ENCODE results near the gene DBX1.

Gene DBX1

DNA sequence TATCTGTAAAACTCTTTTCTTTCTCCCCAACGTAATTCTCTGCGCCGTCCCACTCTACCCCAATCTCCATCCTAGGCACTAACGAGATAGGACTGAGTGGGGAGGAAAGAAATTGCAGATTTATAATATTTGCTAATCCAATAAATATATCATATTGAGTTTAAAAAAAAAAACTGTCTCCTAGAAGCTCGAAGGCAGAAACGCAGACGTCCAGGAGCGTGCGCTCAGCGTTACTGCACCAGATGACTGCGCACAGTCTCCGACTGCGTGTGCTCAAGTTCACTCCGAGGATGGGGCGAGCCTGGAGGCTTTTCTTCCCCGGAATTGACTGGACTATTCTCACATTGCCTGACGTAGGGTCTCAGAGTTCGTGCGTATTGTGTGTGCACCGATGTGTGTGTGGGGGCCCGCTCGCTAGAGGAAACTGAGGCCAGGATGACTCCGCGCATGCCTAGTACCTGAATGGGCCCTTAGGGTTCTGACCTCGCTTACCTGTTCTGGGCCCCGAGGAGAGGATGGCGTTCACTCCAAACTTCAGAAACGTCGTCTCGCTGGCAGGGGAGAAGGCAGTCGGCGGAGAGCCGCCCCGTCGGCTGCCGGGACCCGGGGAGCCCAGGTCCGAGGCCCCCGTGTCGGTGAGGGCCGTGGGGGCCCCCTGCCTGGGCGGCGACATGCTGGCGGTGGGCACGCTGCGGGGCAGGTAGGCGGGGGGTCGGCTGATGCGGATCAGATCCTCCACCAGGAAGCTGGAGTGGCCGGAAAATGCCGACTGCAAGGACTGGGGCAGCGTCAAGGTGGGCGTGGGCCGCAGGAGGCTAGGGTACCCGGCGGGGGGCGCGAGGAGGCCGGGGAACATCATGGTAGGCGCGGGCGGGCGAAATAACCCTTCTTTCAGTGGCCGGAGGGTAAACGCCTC lies 551 bp downstream of the DBX1 start:
- no peak for TF ChIP-seq ZFX (IDR thresholded peaks at IDR 0.05; ENCODE audit: borderline replicate concordance)
- TF ChIP-seq, protein P1, sequence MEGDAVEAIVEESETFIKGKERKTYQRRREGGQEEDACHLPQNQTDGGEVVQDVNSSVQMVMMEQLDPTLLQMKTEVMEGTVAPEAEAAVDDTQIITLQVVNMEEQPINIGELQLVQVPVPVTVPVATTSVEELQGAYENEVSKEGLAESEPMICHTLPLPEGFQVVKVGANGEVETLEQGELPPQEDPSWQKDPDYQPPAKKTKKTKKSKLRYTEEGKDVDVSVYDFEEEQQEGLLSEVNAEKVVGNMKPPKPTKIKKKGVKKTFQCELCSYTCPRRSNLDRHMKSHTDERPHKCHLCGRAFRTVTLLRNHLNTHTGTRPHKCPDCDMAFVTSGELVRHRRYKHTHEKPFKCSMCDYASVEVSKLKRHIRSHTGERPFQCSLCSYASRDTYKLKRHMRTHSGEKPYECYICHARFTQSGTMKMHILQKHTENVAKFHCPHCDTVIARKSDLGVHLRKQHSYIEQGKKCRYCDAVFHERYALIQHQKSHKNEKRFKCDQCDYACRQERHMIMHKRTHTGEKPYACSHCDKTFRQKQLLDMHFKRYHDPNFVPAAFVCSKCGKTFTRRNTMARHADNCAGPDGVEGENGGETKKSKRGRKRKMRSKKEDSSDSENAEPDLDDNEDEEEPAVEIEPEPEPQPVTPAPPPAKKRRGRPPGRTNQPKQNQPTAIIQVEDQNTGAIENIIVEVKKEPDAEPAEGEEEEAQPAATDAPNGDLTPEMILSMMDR (IDR thresholded peaks at IDR 0.05) = no peak
- no peak overlapping the region for H3K27ac ChIP-seq

DNA sequence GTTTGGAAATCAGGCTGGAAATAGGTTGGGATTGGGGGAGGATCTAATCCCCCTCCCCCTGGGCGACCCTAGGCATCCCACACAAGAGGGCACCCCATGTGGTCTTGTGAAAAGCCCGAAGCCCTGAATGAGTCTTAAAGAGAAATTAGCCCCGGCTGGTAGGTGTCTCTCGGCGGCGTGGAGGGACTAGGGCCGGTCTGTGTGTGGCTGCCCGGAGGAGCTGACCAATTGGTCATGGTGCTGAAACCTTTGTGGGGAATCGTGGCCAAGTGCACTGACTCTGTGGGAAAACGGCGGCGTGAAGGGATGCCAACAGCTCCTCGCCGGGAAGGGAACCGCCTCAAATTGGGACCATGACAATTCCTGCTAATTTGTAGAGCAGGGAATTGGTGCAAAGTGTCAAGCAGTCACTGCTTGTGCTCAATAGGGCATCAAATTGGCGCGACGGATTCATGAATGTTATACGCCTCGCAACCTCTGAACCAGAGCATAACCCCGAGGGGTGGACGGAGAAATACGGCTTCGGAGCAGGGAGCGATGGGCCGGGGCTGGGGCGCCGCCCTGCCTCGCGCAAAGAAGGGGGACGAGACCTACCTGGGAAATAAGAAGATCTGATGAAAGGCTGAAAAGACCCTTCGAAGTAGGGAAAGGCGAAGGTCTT lies 1.5 kb downstream of the DBX1 start:
- no peak for TF ChIP-seq ZFX (IDR thresholded peaks at IDR 0.05; ENCODE audit: borderline replicate concordance)
- TF ChIP-seq, protein P1 (IDR thresholded peaks at IDR 0.05) = no peak
- no peak overlapping the region for H3K27ac ChIP-seq

DNA sequence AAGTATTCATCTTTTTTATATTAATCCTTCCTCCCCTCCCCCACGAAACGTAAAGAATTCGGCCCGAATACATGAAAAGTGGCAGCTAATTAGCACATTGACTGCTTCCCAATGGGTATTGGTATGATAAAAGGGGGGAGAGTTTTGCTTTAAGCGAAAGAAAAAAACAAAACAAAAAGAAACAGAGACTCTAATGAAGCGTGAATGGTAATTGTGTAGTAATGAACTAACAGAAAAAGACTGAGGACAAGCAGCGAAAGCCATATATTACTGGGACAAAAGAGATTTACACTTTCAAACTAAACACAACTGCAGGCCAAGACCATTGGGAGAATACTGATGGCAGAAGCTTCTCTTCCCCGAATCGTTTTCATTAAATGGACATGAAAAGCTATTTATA lies 2.5 kb downstream of the DBX1 start:
- TF ChIP-seq, protein P1 (IDR thresholded peaks at IDR 0.05) = no peak
- no peak for TF ChIP-seq ZFX (IDR thresholded peaks at IDR 0.05; ENCODE audit: borderline replicate concordance)
- H3K27ac ChIP-seq = no peak overlapping the region

DNA sequence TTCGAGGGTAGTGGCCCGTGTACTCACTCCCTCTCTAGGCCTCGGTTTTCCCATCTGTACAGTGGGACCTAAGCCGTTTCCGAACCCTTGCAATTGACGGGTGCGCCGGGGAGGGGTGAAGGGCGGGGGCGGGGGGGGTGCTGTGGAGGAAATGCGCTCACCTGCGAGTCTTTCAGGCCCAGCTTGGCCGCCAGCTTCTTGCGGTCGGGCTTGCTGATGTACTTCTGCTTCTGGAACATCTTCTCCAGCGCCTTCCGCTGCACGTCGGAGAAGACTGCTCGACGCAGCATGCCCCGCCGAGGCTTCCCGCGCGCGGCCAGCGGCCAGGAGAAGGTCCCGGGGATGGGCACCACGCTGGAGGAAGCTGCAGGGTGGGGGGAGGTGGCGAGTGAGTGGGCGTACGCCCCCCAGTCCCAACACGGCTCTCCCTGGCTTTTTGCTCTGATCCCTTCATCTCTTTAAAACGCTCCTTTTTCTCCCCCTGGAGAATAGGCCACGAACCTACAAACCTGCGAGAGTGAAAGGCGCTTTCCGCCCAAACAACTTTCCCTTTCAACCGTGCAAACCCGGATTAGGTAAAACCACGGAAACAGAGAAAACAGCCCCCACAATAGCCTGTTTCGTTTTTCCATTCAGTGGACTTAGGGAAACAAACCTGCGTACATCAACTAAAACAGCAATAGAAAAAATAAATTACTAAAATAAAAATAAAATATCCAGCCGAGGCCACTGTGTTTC lies 3.2 kb downstream of the DBX1 start:
- TF ChIP-seq ZFX (IDR thresholded peaks at IDR 0.05; ENCODE audit: borderline replicate concordance) = no peak
- TF ChIP-seq, protein P1 (IDR thresholded peaks at IDR 0.05) = no peak
- no peak overlapping the region for H3K27ac ChIP-seq

DNA sequence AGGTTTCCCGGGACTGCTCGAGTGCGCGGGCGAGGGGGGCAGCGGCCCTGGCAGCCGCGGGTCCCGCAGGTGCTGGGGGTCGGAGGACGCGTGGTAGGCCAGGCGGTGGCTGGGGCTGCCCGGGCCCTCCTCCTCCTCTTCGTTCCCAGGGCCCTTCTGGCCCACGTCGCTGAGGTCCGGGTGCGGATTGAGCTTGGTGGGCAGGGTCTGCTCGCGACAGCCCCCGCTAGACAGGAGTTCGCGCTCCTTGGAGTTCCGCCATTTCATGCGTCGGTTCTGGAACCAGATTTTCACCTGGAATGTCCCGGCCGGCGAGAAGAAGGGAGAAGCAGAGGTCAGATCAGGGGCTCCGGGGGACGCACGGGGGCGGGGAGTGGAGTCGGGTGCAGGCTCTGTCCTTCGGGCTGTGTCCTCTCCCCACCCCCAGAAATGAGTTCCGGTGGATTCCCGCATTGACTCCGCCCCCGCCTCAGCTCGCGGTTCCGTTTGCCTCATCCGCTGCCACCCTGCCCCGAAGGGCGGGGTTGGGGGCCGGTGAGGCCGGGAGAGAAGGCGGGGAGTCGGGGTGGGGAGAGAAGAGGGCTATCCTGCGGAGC lies 3.9 kb downstream of the DBX1 start:
- H3K27ac ChIP-seq = no peak overlapping the region
- no peak for TF ChIP-seq ZFX (IDR thresholded peaks at IDR 0.05; ENCODE audit: borderline replicate concordance)
- TF ChIP-seq, protein P1 (IDR thresholded peaks at IDR 0.05) = no peak

DNA sequence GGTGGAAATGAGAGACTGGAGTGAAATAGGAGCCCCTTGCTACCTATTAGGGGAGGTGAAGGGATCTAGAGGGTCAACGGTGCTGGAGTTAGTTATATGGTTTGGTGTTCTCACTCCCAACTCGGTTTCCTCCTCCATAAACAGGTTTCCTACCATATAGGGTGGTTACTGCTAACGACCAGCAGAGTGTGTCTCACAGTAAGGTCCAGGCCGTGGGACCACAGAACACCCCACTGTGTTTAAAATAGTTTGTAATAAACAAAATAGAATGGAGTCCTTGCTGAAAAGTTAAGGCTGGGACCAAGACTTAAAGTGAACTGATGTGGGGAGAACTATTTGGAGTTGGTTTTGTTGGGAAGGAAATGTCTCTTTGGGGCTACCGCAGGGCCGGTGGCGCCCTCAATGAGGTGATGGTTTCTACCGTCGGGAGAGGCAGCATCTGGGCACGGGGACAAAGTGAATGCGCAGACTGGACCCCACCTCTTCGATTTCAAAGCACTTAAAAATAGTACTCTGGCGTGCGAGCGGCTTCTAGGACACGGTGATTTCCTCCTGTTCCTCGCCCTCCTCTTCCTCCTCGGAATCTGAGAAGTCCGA lies 4.5 kb downstream of the DBX1 start:
- no peak overlapping the region for H3K27ac ChIP-seq
- TF ChIP-seq, protein P1 (IDR thresholded peaks at IDR 0.05) = no peak
- TF ChIP-seq ZFX (IDR thresholded peaks at IDR 0.05; ENCODE audit: borderline replicate concordance) = no peak
